HG03139 (cell line): ENCODE results near the gene IGSF11.
"Not testable (repeated sequence)": the region's sequence is repeated elsewhere in the genome, so short reads cannot be mapped to it uniquely, and the experiment has no call there.

Experiments used
- ATAC-seq: cut with Tn5 transposase; IDR thresholded peaks from one replicate; pipeline ENCODE4 v1.9.1; 2021; ENCODE audit not compliant: unreplicated experiment

Gene IGSF11

DNA sequence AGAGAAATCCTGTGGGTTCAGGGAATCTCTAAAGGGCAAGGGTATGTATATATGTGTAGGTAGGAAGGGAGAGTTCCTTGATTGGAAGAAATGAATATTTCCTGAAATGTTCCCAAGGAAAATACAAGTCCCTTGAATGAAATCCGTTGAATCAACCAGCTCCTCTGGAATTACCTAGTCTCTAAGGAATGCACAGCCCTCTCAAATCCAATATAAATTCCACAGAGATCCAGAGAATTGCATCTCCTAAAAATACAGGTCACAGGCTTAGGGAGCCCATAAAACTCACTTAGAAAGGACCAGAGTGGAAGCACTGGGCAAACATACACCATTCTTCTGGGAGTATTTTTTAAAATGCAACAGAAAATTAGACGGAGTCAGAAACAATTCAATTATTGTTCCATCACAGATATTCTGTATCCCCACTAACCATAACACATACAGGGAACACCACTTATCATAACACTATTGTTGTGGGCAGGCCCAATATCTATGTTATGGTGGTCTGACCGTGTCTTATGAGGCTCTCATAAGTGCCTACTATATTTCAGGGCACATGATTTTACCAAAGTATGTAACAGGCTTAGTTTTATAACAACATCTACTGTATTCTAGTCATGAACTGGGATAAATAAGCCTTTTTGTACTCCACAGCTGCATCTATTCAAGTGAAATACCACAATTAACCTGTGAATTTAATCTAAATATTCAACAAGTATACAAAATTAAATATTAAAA lies 43.7 kb downstream of the IGSF11 start:
- no peak for ATAC-seq

DNA sequence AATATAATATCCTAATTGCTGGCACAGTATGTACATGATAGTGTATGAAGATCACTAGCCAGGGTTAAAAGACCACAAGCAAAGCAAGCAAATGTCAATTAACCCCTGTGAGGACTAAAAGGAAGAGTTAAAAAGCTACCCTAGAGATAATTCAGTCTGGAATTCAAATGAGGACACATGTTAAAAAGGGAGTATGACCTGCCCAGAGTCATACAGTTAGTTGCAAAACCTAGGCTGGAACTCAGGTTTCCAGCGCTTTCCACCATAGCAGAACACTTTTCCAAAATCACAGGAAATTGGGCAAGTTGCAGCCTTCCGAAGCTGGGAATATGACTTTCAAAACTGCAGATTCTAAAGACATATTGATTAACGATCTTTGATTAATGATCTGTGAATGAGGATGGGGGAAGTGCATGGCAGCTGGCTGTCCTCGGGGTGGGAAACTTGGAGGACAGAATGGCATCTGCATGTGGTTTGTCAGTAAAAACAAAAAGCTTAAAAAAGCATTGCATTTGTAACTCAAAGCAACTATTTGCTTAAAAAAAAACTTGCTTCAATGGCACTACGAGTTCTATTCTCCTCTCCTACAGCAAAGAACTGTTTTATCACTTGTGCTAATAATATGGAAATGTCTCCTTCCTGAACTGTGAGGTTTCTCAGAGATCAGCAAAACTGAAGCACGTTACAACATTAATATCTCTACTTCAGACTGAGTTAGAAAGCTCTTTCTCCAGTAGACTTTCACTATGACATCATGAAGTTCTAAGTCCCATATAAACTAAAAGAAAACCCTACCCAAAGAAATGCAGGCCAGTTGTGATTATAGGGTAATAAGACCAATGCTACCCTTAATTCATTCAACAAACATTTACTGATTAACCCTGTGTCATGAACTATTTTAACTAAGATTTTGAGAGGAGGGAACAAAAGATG lies 46.2 kb downstream of the IGSF11 start:
- no peak for ATAC-seq

DNA sequence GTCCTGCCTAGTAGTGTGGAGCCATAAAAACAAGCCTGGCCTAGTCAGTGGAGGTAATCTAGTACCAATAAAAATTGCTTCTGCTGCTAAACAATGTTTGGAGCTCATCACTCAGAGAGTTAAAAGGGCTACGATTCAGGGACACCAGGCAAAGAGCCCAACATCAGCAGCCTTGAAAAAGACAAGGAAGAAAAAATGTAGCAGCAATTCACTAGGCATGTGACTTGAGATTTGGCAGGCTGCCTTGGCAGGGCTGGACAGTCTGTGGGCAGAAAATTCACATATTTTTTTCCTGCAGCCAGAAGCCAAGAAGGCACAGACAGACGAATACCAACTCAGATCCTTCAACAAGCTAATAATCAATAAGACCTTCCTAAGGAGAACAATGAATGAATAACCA lies 47.2 kb downstream of the IGSF11 start:
- ATAC-seq: no peak

DNA sequence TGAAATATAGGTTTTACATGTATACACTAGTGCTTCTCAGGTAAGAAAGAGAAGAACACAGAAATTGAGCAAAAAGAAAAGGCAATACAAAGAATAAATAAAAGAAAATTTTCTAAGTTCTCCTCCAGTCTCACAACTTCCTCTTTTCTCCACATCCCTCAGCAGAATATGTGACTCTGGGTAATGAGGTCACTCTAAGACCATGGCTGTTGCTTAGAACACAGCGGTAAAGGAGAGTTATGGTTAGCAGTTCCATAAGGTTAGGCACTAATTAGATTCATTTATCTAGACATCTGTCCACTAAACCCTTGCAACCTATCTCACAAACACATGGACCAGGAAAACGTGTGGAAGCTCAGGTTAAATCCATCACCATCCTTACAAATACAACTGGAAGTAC lies 47.9 kb downstream of the IGSF11 start:
- ATAC-seq: no peak

DNA sequence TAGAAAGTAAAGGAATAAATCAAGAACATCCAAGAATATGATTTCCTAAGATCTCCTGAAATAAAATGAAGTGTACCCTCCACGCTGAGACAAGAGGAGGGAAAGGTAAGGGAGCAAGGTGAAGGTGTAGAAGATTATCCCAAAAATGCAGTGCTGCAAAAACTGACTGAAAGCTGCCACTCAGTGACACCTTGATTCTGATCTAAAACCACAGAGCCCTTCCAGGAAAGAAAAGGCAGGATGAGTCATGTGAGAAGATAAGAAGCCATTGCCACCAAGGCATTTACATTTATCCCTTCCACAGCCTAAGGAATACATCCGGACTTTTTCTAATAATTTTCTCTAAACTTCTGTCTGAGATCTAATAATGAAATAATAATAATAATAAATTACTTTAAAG lies 49.9 kb downstream of the IGSF11 start:
- no peak for ATAC-seq

DNA sequence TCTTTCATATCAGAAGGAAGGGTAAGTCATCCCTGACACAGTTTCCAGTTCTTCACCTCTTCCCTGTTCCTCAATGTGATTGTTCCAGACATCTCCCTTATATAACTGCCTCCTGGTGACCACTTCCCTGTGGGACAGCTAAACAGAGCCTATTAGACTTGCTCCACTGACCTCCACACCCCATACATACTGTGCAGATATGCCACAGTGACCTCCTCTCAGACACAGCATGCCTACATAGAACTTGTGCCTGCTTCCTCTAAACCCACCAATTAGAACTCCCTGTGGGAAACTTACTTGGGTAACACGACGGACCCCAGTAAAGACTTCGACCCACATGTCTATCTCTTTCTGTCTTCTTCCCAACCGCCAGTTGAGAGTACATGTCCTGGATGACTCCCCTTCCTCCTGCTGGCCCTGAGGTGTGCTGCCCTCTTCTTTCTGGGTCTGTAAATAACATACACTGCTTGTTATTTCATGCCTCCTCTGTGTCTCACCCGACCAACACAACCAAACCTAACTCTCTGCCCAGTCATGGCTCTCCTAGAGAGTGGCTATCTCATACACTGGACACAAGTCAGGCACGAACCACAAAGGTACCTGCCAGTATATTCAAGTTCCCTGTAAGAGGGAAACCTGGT lies 53.0 kb downstream of the IGSF11 start:
- no peak for ATAC-seq

DNA sequence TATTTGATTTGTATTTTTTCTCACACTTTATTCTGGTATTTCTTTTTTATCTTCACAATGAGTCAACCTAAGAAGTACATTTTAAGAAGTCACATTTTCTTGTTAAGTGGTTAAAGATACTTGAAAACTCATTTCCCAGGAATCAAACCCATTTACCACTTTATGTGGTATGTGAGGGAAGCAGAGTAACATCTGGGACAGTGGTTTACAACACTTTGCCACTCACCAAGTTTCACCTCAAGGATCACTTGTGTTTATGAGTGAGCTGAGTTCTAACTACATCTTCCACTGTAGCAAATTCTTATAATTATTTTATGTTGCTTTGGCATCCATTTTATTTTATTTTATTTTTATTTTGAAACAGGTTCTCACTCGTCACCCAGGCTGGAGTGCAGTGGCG lies 53.8 kb downstream of the IGSF11 start:
- no peak for ATAC-seq

DNA sequence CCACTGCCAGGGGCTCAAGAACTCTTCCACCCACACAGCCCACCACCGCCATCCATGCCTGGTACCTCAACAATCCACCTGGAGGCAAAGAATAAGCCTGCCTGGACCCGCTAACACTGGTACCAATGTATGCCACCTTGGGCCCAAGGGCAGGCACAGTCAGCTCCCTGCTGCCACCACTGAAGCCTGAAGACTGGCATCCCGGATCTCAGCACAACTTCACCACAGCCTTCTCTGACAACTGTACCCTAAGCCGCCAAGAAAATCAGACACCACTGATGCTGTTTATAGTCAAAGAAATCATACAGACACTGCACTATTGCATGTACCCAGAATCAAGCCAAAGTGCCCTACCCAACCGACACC lies 56.3 kb downstream of the IGSF11 start:
- ATAC-seq: no peak

DNA sequence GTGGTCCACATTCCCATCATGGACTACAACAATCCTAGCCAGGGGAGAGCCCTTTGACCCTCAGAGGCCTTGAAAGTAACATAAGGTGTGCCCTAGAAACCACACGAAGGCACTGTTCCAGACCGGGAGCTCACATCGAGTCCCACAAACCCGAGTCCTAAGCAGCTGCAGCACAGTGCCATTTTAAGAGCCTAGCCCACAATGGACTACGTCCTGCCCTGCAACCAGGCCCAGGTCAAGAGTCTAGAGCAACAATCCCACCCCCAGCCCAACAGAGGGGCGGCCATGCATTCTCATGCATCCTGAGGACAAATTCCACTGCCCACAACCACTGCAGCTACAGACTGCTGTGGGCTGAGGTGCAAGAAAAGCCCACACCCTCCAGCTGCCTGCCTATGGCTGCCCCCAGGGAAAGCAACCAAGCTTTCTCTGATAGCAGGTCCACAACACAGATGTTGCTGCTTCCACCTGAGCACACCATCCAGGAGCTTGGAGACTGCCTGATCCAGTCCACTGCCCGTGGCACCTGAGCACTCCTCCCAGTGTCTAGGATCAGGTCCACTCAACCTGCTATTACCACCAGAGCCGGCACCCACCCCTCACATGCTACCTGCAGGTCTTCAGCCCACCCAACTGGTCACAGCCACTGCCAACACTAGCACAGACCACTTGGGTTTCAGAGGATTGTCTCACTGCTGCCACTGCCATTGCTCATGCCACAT lies 56.8 kb downstream of the IGSF11 start:
- ATAC-seq: no peak

DNA sequence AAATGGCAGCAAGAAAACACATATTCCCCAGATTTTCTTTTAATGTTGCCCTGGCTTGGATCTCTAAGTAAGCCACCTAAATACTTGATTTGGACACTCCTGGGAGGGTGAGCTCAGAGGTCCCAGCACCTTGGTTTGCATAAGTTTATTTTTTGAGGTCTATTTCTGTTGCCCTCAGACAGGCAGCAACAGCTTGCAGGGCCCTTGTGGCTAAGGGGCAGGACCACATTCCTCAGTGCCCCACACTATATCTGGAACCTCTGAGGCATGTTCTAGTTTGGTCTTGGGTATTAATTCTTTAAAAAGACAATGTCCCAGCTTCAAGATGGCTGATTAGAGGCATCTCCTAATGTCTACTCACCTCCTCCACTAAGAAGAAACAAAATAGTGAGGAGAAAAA lies 57.5 kb downstream of the IGSF11 start:
- no peak for ATAC-seq

DNA sequence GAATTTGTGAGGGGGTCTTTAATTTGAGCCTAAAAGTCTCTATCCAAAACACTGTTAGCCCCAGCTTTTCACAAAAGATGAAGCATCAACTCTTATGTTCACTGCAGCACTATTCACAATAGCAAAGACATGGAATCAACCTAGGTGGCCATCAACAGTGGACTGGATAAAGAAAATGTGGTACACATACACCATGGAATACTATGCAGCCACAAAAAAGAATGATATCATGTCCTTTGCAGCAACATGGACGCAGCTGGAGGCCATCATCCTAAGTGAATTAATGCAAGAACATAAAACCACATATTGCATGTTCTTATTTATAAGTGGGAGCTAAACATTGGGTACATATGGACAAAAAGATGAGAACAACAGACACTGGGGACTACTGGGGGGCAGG lies 59.2 kb downstream of the IGSF11 start:
- ATAC-seq: not testable (repeated sequence)

DNA sequence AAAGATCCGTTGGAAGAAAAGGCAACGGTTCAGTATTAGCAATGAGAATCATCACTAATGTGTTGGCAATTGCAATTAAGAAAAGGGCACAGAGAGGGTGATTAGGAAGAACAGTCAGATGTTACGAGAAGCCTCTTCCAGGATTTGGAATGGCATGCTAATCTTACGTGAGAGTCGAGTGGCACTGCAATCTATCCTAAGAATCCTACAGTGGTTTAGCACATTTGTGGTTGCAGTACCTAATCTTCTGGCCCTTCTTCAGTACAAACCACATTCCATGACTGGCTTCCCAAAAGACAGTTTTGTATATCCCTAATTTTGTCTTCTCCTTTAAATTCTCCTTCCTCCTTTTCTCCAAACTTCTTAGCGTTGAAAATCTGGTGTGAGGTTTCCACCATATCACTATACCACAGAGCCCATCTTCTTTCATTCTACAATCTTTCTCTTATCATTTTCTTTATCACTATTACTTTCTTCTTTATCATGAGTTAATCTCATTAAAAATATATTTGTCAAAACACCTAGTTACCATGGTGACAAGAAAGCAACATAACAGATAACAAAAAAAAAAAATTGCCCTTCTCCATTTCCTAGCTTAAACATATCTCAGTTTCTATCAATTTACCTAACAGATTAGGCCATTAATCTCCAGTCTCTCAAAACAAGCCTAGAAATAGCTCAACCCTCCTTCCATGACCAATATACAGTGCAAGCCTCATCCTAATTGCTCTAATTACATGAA lies 60.1 kb downstream of the IGSF11 start:
- ATAC-seq: no peak

DNA sequence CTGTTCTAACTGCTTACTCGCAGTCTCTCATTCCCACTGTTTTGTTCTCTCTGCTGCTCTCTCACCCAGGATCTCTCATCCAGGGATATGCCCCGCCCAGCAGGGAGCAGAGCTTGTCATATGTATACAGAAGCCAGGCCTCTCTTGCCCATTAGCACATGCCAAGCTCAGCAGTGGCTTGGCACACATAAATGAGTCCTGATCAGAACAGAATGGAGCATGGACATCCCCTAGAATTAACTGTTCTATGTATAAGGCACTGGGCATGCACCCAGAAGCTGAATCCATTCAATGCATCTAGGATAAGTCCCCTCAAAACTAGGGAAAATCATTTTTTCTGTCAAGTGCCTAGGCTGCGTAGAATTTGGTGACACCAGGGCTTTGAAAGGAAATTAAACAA lies 61.6 kb downstream of the IGSF11 start:
- ATAC-seq: no peak

DNA sequence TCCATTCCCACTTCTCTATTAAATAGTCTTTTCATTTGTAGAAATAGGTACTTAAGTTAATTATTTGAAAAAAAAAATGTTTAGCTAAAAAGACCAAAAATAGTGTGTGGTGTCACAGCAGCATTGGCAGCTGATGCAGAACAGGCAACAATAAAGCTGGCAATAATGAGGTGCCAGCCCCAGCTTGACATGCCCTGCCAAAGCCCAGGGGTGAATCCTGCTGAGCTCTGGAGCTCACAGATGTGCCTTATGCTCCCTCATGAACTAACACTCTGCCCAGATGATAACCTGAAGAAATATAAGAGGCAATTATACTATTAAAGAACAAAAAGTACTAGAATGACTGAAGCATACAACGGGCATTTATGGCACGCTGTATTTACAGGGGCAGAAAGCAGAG lies 63.8 kb downstream of the IGSF11 start:
- no peak for ATAC-seq

DNA sequence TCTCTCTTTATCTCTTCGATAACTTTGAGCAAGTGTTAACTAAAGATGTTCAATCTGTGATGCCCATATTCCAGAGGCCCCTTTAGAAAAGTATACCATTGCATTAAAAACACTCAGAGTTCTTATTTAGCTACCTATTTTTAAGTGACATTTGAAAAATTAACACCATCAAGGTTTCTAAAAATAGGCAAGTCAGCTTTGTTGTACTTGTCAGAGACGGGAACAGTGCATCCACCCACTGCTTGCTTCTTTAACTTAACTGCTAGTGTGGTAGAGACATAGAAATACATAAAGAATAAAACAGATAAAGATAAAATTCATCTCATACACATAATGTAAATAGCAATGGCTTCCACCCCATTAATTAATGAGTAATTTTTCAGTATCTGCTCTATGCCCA lies 66.0 kb downstream of the IGSF11 start:
- ATAC-seq: no peak

DNA sequence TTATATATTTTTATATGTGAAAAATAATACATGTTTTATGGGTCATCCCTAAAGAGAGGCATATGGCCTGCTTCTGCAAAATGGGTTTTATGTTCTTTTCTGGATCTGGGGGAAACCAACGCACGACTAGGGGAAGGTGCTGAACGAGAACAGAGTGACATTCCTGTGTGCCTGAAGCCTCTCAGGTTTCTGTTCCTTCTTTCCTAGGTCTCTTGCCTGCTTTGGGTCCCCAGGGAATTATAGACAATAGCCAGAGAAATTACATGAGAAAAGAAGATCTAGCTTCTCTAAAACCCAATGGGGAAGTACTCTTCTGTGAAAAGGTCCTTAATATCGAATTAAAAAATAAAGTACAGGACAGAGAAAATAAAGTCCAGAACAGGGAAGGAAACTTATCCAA lies 66.5 kb downstream of the IGSF11 start:
- ATAC-seq: no peak

DNA sequence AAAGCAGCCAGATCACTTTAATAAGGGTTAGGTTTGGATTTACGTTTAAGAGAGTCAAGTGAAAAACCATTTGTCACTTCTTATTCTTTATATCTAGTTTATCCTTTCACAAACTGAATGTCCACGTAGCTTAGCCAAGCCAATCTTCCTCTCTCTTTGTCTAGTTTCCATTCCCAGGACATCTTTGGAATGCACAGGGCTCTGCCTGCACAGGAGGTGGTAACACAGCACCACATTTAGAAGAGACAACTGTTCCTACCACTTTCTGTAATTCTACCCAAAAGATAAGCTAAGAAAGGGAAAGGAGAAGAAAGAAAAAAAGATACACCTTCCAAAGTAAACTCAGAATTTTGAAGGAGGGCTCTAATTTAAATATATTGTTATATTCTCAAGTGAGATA lies 67.9 kb downstream of the IGSF11 start:
- no peak for ATAC-seq

DNA sequence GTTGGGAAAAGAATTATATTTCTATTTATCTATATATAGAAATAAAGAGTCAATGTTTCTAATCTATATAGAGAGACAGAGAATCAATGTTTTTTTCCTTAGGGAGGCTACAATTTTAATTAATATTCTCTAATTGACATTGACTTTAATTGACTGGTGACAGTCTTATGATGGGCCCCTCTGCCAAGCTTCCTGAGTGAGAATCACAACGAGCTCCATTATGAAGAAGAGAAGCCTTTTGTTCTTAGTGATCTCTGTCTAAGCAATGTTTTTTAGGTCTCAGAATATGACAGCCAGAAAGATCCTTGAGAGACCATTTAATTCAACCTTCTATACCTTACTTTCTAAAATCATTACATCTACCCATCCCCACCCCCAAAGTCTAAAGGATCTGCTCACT lies 70.9 kb downstream of the IGSF11 start:
- ATAC-seq: no peak

DNA sequence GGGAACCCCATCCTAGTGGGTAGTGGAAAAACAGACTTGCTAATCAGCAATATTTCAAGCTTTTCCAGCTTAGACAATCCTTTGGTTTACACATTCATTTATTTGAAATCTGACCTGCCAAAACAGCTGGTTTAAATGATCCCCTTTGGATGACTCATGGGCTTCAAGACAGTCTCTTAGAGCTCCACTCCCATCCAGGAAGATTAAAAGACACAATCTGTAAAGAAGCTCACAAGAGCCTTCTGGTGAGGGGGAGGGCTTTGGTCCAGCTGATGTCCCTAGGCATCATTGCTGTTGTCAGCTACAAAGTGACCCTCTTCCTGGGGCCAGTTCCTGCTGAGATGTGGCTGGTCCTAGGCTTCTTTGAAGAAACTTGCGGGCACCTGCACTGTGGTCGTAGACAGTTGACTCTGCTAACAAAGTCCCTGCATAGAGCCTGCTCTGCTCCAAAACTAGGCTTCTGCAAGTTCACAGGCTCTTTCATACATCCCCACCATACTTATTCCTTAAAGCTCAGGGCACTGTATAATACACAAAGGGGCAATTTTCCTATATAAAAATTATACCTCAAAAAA lies 73.7 kb downstream of the IGSF11 start:
- ATAC-seq: no peak

DNA sequence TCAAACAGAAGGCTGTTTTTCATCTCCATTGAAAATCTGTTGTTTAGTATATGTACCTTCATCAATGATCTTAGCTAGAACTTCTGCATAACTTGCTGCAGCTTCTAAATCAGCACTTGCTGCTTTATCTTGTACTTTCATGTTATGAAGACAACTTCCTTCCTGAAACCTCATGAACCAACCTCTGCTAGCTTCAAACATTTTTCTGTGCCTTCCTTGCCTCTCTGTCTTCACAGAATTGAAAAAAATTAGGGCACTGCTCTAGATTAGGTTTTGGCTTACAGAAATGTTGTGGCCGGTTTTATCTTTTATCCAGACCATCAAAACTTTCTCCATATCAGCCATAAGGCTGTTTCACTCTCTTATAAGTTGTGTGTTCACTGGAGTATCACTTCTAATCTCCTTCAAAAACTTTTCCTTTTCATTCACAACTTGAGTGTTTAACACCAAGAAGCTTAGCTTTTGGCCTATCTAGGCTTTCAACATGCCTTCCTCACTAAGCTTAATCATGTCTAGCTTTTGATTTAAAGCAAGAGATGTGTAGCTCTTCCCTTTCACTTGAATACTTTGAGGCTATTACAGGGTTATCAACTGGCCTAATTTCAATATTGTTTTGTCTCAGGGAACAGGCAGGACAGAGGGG lies 78.6 kb downstream of the IGSF11 start:
- no peak for ATAC-seq
